Measurements from ENCODE around the gene COX4I1.

- TF ChIP-seq CTCF (IDR thresholded peaks at IDR 0.05), result no peak
- TF ChIP-seq EZH2 (IDR thresholded peaks at IDR 0.05), result no peak
- no peak for TF ChIP-seq EZH2phosphoT487 (IDR thresholded peaks at IDR 0.05)
Observed at GRCh38 chr16:85820604-85821372, 21.3 kb downstream of the COX4I1 start.
